Testis (tissue), 2 donors: ENCODE data around the gene ABAT.

ENCODE experiments used
- POLR2A ChIP-seq: fragments of 450-650 bp; IDR thresholded peaks from one replicate; pipeline ENCODE4 v1.6.1; 2017; ENCODE audit warnings: antibody characterized with exemption, mild to moderate bottlenecking, moderate library complexity
- TF ChIP-seq, protein P1 (sequence below), 3 experiments: fragments of 450-650 bp in 2 of 3; fragments of 200-600 bp in 1 of 3; sonication (generic) in 1 of 3; IDR thresholded peaks; one replicate each; pipeline ENCODE4 v1.5.1; 2016 to 2019; ENCODE audit warnings: antibody characterized with exemption in 3 of 3, mild to moderate bottlenecking in 2 of 3, moderate library complexity in 1 of 3

DNA sequence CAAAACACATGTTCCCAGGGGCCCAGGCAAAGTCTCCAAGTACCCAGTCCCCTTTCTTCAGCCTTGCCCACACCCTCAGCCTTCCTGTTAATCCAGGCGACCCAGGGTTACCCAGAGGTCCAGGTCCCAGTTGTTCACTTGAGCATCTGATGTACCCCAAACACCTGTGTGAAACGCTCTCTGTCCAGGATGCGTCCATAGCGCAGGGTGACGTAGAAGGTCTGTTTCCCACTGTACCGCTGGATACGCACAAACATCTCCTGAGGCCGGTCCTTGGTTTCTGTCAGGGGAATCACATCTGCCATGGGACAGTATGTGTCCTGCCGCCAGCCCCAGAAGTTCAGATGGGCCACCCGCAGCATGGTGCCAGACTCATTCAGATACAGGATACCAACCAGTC is 121.4 kb downstream of the ABAT start:
- TF ChIP-seq, protein P1, sequence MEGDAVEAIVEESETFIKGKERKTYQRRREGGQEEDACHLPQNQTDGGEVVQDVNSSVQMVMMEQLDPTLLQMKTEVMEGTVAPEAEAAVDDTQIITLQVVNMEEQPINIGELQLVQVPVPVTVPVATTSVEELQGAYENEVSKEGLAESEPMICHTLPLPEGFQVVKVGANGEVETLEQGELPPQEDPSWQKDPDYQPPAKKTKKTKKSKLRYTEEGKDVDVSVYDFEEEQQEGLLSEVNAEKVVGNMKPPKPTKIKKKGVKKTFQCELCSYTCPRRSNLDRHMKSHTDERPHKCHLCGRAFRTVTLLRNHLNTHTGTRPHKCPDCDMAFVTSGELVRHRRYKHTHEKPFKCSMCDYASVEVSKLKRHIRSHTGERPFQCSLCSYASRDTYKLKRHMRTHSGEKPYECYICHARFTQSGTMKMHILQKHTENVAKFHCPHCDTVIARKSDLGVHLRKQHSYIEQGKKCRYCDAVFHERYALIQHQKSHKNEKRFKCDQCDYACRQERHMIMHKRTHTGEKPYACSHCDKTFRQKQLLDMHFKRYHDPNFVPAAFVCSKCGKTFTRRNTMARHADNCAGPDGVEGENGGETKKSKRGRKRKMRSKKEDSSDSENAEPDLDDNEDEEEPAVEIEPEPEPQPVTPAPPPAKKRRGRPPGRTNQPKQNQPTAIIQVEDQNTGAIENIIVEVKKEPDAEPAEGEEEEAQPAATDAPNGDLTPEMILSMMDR (IDR thresholded peaks at IDR 0.05): no peak
- TF ChIP-seq POLR2A: no peak
